ENCODE measurements around the gene CFAP298.

GRCh38 chr21:32562426-32562825 is 49.8 kb downstream of the CFAP298 start:
- TF ChIP-seq CTCF (IDR thresholded peaks at IDR 0.05 in 8 of 11, conservative IDR thresholded peaks at IDR 0.05 in 3 of 11) (peak in 5 of 11 experiments; percentile 8 to 40 (median 13)), POLR2A (IDR thresholded peaks at IDR 0.05) (no peak), POLR2AphosphoS5 (IDR thresholded peaks at IDR 0.05) (no peak)

Data from spleen (tissue), 7 donors.